GM10266 (cell line): ENCODE results near the gene CDC5L.

ENCODE experiments used
- DNase-seq: peaks from one replicate; pipeline ENCODE4 v3.0.0; 2012; ENCODE audit errors: extremely low spot score
- CTCF ChIP-seq: IDR thresholded peaks from 2 replicates; pipeline ENCODE4 v1.5.1; 2012; ENCODE audit warnings: mild to moderate bottlenecking, low read depth; ENCODE audit not compliant: control insufficient read depth, insufficient read depth; ENCODE audit errors: missing control alignments

CDC5L gene

GRCh38 chr6:44359973-44360372 lies 27.5 kb upstream of the CDC5L start:
- DNase-seq = no peak
- no peak for TF ChIP-seq CTCF

- TF ChIP-seq CTCF = no peak
These were observed 25.6 kb upstream of the CDC5L start for GRCh38 chr6:44361947-44362346.

GRCh38 chr6:44363377-44363926 lies 24.1 kb upstream of the CDC5L start:
- DNase-seq = no peak
- TF ChIP-seq CTCF = no peak

More at GRCh38 chr6:44361947-44362346, 25.6 kb upstream of the CDC5L start:
- DNase-seq = no peak

GRCh38 chr6:44366781-44367180 lies 20.7 kb upstream of the CDC5L start:
- no peak for DNase-seq
- no peak for TF ChIP-seq CTCF

GRCh38 chr6:44367681-44368080 lies 19.8 kb upstream of the CDC5L start:
- no peak for DNase-seq
- no peak for TF ChIP-seq CTCF

GRCh38 chr6:44373051-44373450 lies 14.5 kb upstream of the CDC5L start:
- no peak for TF ChIP-seq CTCF
- no peak for DNase-seq

- no peak for DNase-seq
- TF ChIP-seq CTCF = no peak
These were observed 13.7 kb upstream of the CDC5L start for GRCh38 chr6:44373787-44374186.
